CD14-positive monocyte (primary cell): ENCODE results near the gene MPP4. TPM values are rescaled to one million over a fixed set of nuclear protein-coding genes. Genes with fewer than 3 reads are reported as not detected.

ENCODE experiments used
- DNase-seq, 3 donors: peaks; one replicate each; pipeline ENCODE4 v3.0.0-alpha.2; 2011 to 2022
- H2AFZ ChIP-seq: 2 replicates; pipeline ENCODE4 v1.6.0; 2012; ENCODE audit warnings: mild to moderate bottlenecking, low read depth, low read length, inconsistent platforms; ENCODE audit not compliant: insufficient read depth, poor library complexity, severe bottlenecking
- H3K27ac ChIP-seq, 2 donors: 1 replicate in 1 of 2; 2 replicates in 1 of 2; pipeline ENCODE4 v1.5.1; 2012 to 2013; ENCODE audit warnings: low read length in 2 of 2, control low read depth in 1 of 2, inconsistent platforms in 1 of 2, low read depth in 1 of 2, mild to moderate bottlenecking in 1 of 2
- H3K27me3 ChIP-seq, 2 donors: one replicate each; pipeline versions ENCODE4 v1.6.0 to v1.6.1; 2011 to 2013; ENCODE audit warnings: low read length in 2 of 2; ENCODE audit not compliant: control insufficient read depth in 2 of 2, insufficient read depth in 2 of 2
- H3K36me3 ChIP-seq, 2 donors: replicated peaks in 1 of 2; 1 replicate in 1 of 2; 2 replicates in 1 of 2; pipeline versions ENCODE4 v1.5.1 to v1.6.1; 2012 to 2013; ENCODE audit warnings: low read length in 2 of 2, control low read depth in 1 of 2, inconsistent platforms in 1 of 2, mild to moderate bottlenecking in 1 of 2; ENCODE audit not compliant: insufficient read depth in 2 of 2, control insufficient read depth in 1 of 2
- H3K4me1 ChIP-seq, 2 donors: 1 replicate in 1 of 2; 2 replicates in 1 of 2; pipeline versions ENCODE4 v1.5.1 to v1.6.1; 2012 to 2013; ENCODE audit warnings: low read length in 2 of 2, control low read depth in 1 of 2, inconsistent platforms in 1 of 2, mild to moderate bottlenecking in 1 of 2, moderate library complexity in 1 of 2; ENCODE audit not compliant: insufficient read depth in 2 of 2, control insufficient read depth in 1 of 2
- H3K4me2 ChIP-seq: replicated peaks from 2 replicates; pipeline ENCODE3; 2012; ENCODE audit warnings: low read length, moderate library complexity, mild to moderate bottlenecking; ENCODE audit not compliant: poor library complexity, severe bottlenecking; ENCODE audit errors: extremely low read depth
- H3K4me3 ChIP-seq, 3 experiments: fragments of 200-600 bp in 1 of 3; sonication (generic) in 1 of 3; replicated peaks in 1 of 3; 1 replicate in 2 of 3; 2 replicates in 1 of 3; pipeline ENCODE4 v1.5.1; 2011 to 2013; ENCODE audit warnings: low read length in 3 of 3, mild to moderate bottlenecking in 3 of 3, control low read depth in 2 of 3, low read depth in 2 of 3, inconsistent platforms in 1 of 3, moderate library complexity in 1 of 3
- H3K79me2 ChIP-seq: 2 replicates; pipeline ENCODE4 v1.6.0; 2012; ENCODE audit warnings: mild to moderate bottlenecking, control low read depth, inconsistent platforms, low read length, moderate library complexity; ENCODE audit not compliant: insufficient read depth
- H3K9ac ChIP-seq: 2 replicates; pipeline ENCODE4 v1.6.0; 2017; ENCODE audit warnings: low read length, mild to moderate bottlenecking; ENCODE audit not compliant: insufficient read depth, poor library complexity, severe bottlenecking
- H3K9me3 ChIP-seq, 2 donors: replicated peaks in 1 of 2; 1 replicate in 1 of 2; 2 replicates in 1 of 2; pipeline versions ENCODE4 v1.5.1 to v1.6.1; 2012 to 2013; ENCODE audit warnings: low read length in 2 of 2, control low read depth in 1 of 2; ENCODE audit not compliant: control insufficient read depth in 1 of 2, insufficient read depth in 1 of 2
- H4K20me1 ChIP-seq: 2 replicates; pipeline ENCODE4 v1.6.0; 2012; ENCODE audit warnings: mild to moderate bottlenecking, low read length, control low read depth, moderate library complexity; ENCODE audit not compliant: insufficient read depth
- H3K27ac Mint-ChIP-seq, 7 donors: one replicate each; pipeline ENCODE4 v1.8.0; 2020; ENCODE audit warnings: mild to moderate bottlenecking in 7 of 7, mixed read lengths in 7 of 7, moderate library complexity in 6 of 7, inconsistent platforms in 2 of 7
- H3K27me3 Mint-ChIP-seq, 3 donors: one replicate each; pipeline ENCODE4 v1.8.0; 2021 to 2022; ENCODE audit warnings: low read depth in 3 of 3, mild to moderate bottlenecking in 3 of 3, mixed read lengths in 3 of 3, moderate library complexity in 3 of 3, inconsistent platforms in 1 of 3
- H3K36me3 Mint-ChIP-seq, 2 donors: one replicate each; pipeline ENCODE4 v1.8.0; 2020; ENCODE audit warnings: mixed read lengths in 2 of 2, inconsistent platforms in 1 of 2, mild to moderate bottlenecking in 1 of 2
- H3K4me1 Mint-ChIP-seq: one replicate; pipeline ENCODE4 v1.8.0; 2020; ENCODE audit warnings: mild to moderate bottlenecking, mixed read lengths
- H3K4me3 Mint-ChIP-seq, 2 donors: one replicate each; pipeline ENCODE4 v1.8.0; 2020; ENCODE audit warnings: mild to moderate bottlenecking in 2 of 2, mixed read lengths in 2 of 2, moderate library complexity in 1 of 2
- H3K9me3 Mint-ChIP-seq, 7 donors: one replicate each; pipeline ENCODE4 v1.8.0; 2020 to 2022; ENCODE audit warnings: mixed read lengths in 7 of 7, mild to moderate bottlenecking in 6 of 7, moderate library complexity in 6 of 7, inconsistent platforms in 2 of 7
- WGBS: methylation state at CpG from one replicate; pipeline ENCODE4 v1.1.5; 2013; ENCODE audit warnings: missing lambda C conversion rate; ENCODE audit not compliant: insufficient coverage; 5-methylcytosine and 5-hydroxymethylcytosine counted together
- intact Hi-C, 2 donors: fragments of 100-400 bp; cut with micrococcal nuclease; formaldehyde crosslinking; loops; one replicate each; pipeline versions ENCODE4 v1.15.0 to v1.15.1; 2023
- polyA plus RNA-seq, 3 donors: library from polyadenylated mRNA; depleted of rRNA in 1 of 3; unstranded in 2 of 3; stranded (reverse) in 1 of 3; fragments of 300-500 nt in 2 of 3; fragments of >200 nt in 1 of 3; fragmentation: Illumina TruSeq in 2 of 3; gene quantifications; 1 replicate in 2 of 3; 2 replicates in 1 of 3; pipeline ENCODE4 v1.2.3, GENCODE V29; 2012 to 2021
- TF ChIP-seq, protein P1 (sequence below): fragments of 200-600 bp; IDR thresholded peaks from one replicate; pipeline ENCODE4 v1.8.0; 2022; ENCODE audit warnings: antibody characterized with exemption, mild to moderate bottlenecking

The MPP4 gene
- polyA plus RNA-seq, 3 donors = 0.04 TPM; not detected in 2

DNA sequence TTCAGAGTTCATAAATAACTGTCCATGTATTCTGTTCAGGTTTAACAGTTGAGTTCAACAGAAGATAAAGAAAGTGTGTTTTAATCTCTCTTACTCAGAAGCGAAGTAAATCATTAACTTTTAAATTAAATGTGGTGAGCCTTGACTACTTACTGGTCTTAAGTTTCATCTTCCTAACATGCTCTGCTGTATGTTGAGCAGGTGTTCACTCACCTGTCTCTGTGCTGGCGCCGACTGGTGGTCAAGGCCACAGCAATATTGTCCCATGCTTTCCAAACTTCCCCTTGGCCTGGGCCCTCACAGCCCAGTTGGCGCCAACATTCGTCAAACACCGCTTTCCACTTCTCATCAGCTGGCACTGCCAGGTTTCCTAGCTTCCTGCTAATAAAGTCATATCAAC, 17.0 kb upstream of the MPP4 start:
- H3K4me1 Mint-ChIP-seq = no peaks in the 10 kb centered on the region
- Histone ChIP-seq H3K4me1 (no peaks in the 10 kb centered on the region), H2AFZ (no peak overlapping the region), H3K4me2 (no peak overlapping the region), H4K20me1 (no peaks in the 10 kb centered on the region), H3K36me3 (peaks cover 33 to 37% of the 10 kb centered on the region in 2 donors), H3K27ac (no peak overlapping the region), H3K9me3 (peaks cover 0 to 3% of the 10 kb centered on the region in 2 donors), H3K27me3 (no peaks in the 10 kb centered on the region), H3K79me2 (no peaks in the 10 kb centered on the region), H3K9ac (no peak overlapping the region), H3K4me3 (no peak overlapping the region)
- H3K27ac Mint-ChIP-seq = no peak overlapping the region
- peaks cover 47 to 59% of the 10 kb centered on the region in 2 donors for H3K36me3 Mint-ChIP-seq
- intact Hi-C loops = no loop called here
- TF ChIP-seq, protein P1, sequence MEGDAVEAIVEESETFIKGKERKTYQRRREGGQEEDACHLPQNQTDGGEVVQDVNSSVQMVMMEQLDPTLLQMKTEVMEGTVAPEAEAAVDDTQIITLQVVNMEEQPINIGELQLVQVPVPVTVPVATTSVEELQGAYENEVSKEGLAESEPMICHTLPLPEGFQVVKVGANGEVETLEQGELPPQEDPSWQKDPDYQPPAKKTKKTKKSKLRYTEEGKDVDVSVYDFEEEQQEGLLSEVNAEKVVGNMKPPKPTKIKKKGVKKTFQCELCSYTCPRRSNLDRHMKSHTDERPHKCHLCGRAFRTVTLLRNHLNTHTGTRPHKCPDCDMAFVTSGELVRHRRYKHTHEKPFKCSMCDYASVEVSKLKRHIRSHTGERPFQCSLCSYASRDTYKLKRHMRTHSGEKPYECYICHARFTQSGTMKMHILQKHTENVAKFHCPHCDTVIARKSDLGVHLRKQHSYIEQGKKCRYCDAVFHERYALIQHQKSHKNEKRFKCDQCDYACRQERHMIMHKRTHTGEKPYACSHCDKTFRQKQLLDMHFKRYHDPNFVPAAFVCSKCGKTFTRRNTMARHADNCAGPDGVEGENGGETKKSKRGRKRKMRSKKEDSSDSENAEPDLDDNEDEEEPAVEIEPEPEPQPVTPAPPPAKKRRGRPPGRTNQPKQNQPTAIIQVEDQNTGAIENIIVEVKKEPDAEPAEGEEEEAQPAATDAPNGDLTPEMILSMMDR = no peak
- WGBS = 90% methylated on average over 3 of the region's 6 CpGs
- H3K27me3 Mint-ChIP-seq = peaks cover 0 to 1% (median 0%) of the 10 kb centered on the region in 3 donors
- H3K9me3 Mint-ChIP-seq = peaks cover 0 to 10% (median 4%) of the 10 kb centered on the region in 7 donors
- H3K4me3 Mint-ChIP-seq = no peak overlapping the region
- DNase-seq = no peak

- Mint-ChIP-seq H3K36me3 (peaks cover 54 to 57% of the 10 kb centered on the region in 2 donors), H3K4me3 (no peak overlapping the region), H3K27ac (no peak overlapping the region), H3K9me3 (peaks cover 0 to 1% (median 0%) of the 10 kb centered on the region in 7 donors), H3K4me1 (no peaks in the 10 kb centered on the region), H3K27me3 (peaks cover 0 to 1% (median 0%) of the 10 kb centered on the region in 3 donors)
- Histone ChIP-seq H3K27ac (no peak overlapping the region), H3K4me3 (no peak overlapping the region), H3K79me2 (no peaks in the 10 kb centered on the region), H3K4me2 (no peak overlapping the region), H3K36me3 (peaks cover 43 to 62% of the 10 kb centered on the region in 2 donors), H3K4me1 (no peaks in the 10 kb centered on the region), H4K20me1 (no peaks in the 10 kb centered on the region), H3K27me3 (no peaks in the 10 kb centered on the region), H2AFZ (no peak overlapping the region), H3K9me3 (no peaks in the 10 kb centered on the region), H3K9ac (no peak overlapping the region)
- no peak for DNase-seq
- intact Hi-C loops = no loop called here
- TF ChIP-seq, protein P1 = no peak
- WGBS = no CpG with 5 or more reads among the region's 1 CpG
These were observed 14.3 kb upstream of the MPP4 start for GRCh38 chr2:201712726-201713125.
